IMR-90 (cell line): ENCODE measurements around the gene BCAS3. TPM values are rescaled to one million over a fixed set of nuclear protein-coding genes. Genes with fewer than 3 reads are reported as not detected.

Source experiments
- ATAC-seq: fragments of 200-7000 bp; cut with Tn5 transposase; 2 replicates; pipeline ENCODE4 v1.9.1; 2020; ENCODE audit warnings: low read depth, mild to moderate bottlenecking, moderate library complexity
- BruUV-seq: library from RNA; stranded (reverse); fragments of 400-500 nt; replicated peaks from 2 replicates; lab custom pipeline; 2021; lab: Mats Ljungman, UMichigan
- CTCF ChIA-PET: fragments of 300-600 bp; formaldehyde crosslinking; extraction: SDS; loops from one replicate; lab custom pipeline; 2021; ENCODE audit warnings: antibody characterized with exemption; lab: Yijun Ruan, JAX
- POLR2A ChIA-PET: fragments of 300-600 bp; sonication (Branson Sonifier 250); formaldehyde crosslinking; loops from one replicate; lab custom pipeline; 2022; ENCODE audit warnings: antibody characterized with exemption; ENCODE audit not compliant: unreplicated experiment; lab: Charles Lee
- DNase-seq: peaks from one replicate; pipeline ENCODE4 v3.0.0; 2013
- H2AFZ ChIP-seq: replicated peaks from 2 replicates; pipeline ENCODE3; 2013; ENCODE audit warnings: low read length, mild to moderate bottlenecking; ENCODE audit not compliant: poor library complexity
- H2AK5ac ChIP-seq: 2 replicates; pipeline ENCODE4 v1.6.1; 2013; ENCODE audit warnings: low read depth, low read length, inconsistent platforms
- H2AK9ac ChIP-seq: replicated peaks from 2 replicates; pipeline ENCODE3; 2013; ENCODE audit warnings: mild to moderate bottlenecking, low read depth, low read length, moderate library complexity; ENCODE audit not compliant: poor library complexity
- H2BK120ac ChIP-seq: 2 replicates; pipeline ENCODE4 v1.6.1; 2013; ENCODE audit warnings: low read depth, low read length, inconsistent platforms
- H2BK15ac ChIP-seq: 3 replicates; pipeline ENCODE4 v1.6.1; 2013; ENCODE audit warnings: low read depth, low read length, inconsistent platforms
- H2BK20ac ChIP-seq: 2 replicates; pipeline ENCODE4 v1.6.1; 2013; ENCODE audit warnings: low read depth, mild to moderate bottlenecking, inconsistent platforms, low read length, moderate library complexity
- H2BK5ac ChIP-seq: 2 replicates; pipeline ENCODE4 v1.6.1; 2013; ENCODE audit warnings: mild to moderate bottlenecking, low read depth, low read length, inconsistent platforms; ENCODE audit not compliant: poor library complexity, severe bottlenecking
- H3K14ac ChIP-seq: replicated peaks from 2 replicates; pipeline ENCODE4 v1.6.1; 2013; ENCODE audit warnings: low read depth, low read length, inconsistent platforms
- H3K18ac ChIP-seq: 2 replicates; pipeline ENCODE4 v1.6.1; 2013; ENCODE audit warnings: low read depth, low read length, control low read depth
- H3K23ac ChIP-seq: 2 replicates; pipeline ENCODE4 v1.6.1; 2013; ENCODE audit warnings: low read depth, low read length, inconsistent platforms
- H3K27ac ChIP-seq: 2 replicates; pipeline ENCODE4 v1.5.1; 2013; ENCODE audit warnings: mild to moderate bottlenecking, control low read depth, low read length; ENCODE audit not compliant: insufficient read depth
- H3K27me3 ChIP-seq: 2 replicates; pipeline ENCODE4 v1.6.1; 2013; ENCODE audit warnings: low read length; ENCODE audit not compliant: control insufficient read depth, insufficient read depth
- H3K36me3 ChIP-seq: 2 replicates; pipeline ENCODE4 v1.6.1; 2013; ENCODE audit warnings: low read length, mixed read lengths; ENCODE audit not compliant: control insufficient read depth, insufficient read depth
- H3K4ac ChIP-seq: 2 replicates; pipeline ENCODE4 v1.6.1; 2013; ENCODE audit warnings: low read depth, low read length, inconsistent platforms
- H3K4me1 ChIP-seq: 2 replicates; pipeline ENCODE4 v1.6.1; 2013; ENCODE audit warnings: low read length, mixed read lengths; ENCODE audit not compliant: control insufficient read depth, insufficient read depth
- H3K4me2 ChIP-seq: 2 replicates; pipeline ENCODE4 v1.6.1; 2013; ENCODE audit warnings: low read depth, mild to moderate bottlenecking, control low read depth, low read length, moderate library complexity
- H3K4me3 ChIP-seq: 2 replicates; pipeline ENCODE4 v1.5.1; 2013; ENCODE audit warnings: low read depth, mild to moderate bottlenecking, control low read depth, low read length, moderate library complexity; ENCODE audit not compliant: insufficient read depth
- H3K56ac ChIP-seq: 2 replicates; pipeline ENCODE4 v1.6.1; 2013; ENCODE audit warnings: low read length, inconsistent platforms; ENCODE audit not compliant: insufficient read depth; ENCODE audit errors: extremely low read depth
- H3K79me1 ChIP-seq, 2 experiments: 2 replicates each; pipeline ENCODE4 v1.6.1; 2013; ENCODE audit warnings: low read length in 2 of 2, inconsistent platforms in 1 of 2, low read depth in 1 of 2
- H3K9ac ChIP-seq: 2 replicates; pipeline ENCODE4 v1.6.1; 2013; ENCODE audit warnings: low read depth, low read length, control low read depth
- H3K9me1 ChIP-seq: 2 replicates; pipeline ENCODE4 v1.6.1; 2013; ENCODE audit warnings: low read length, inconsistent platforms; ENCODE audit not compliant: insufficient read depth
- H3K9me3 ChIP-seq: 2 replicates; pipeline ENCODE4 v1.6.1; 2013; ENCODE audit warnings: low read length; ENCODE audit not compliant: control insufficient read depth, insufficient read depth
- H4K20me1 ChIP-seq: 2 replicates; pipeline ENCODE4 v1.6.1; 2013; ENCODE audit warnings: low read length, inconsistent platforms; ENCODE audit not compliant: insufficient read depth
- H4K5ac ChIP-seq: 2 replicates; pipeline ENCODE4 v1.6.1; 2013; ENCODE audit warnings: mild to moderate bottlenecking, low read depth, low read length, control low read depth
- H4K8ac ChIP-seq, 2 experiments: 2 replicates each; pipeline ENCODE4 v1.6.1; 2013; ENCODE audit warnings: low read depth in 2 of 2, low read length in 2 of 2, control low read depth in 1 of 2, inconsistent platforms in 1 of 2
- H4K91ac ChIP-seq: 2 replicates; pipeline ENCODE4 v1.6.1; 2013; ENCODE audit warnings: low read depth, low read length, inconsistent platforms; ENCODE audit not compliant: insufficient read depth
- CEBPB ChIP-seq: IDR thresholded peaks from 2 replicates; pipeline ENCODE4 v1.6.1; 2012; ENCODE audit warnings: low read depth, low read length, improper control_type of control experiment
- NFE2L2 ChIP-seq: fragments of 150-350 bp; IDR thresholded peaks from 2 replicates; pipeline ENCODE4 v1.6.1; 2016; ENCODE audit warnings: low read depth, mild to moderate bottlenecking, low read length
- SMC3 ChIP-seq: fragments of 150-350 bp; IDR thresholded peaks from 2 replicates; pipeline ENCODE4 v1.6.1; 2016; ENCODE audit warnings: low read depth, mild to moderate bottlenecking, antibody characterized with exemption, low read length, moderate library complexity
- WGBS, 2 experiments: methylation state at CpG; one replicate each; pipeline versions ENCODE4 v1.1.5 to v1.1.7; 2013; ENCODE audit warnings: missing lambda C conversion rate in 2 of 2; ENCODE audit not compliant: insufficient read length in 1 of 2; ENCODE audit errors: extremely low coverage in 2 of 2; 5-methylcytosine and 5-hydroxymethylcytosine counted together
- dilution Hi-C: fragments of 300-500 bp; cut with HindIII; formaldehyde crosslinking; loops from one replicate; pipeline ENCODE4 v1.14.3; 2018; ENCODE audit warnings: low sequenced_read_pairs; ENCODE audit not compliant: unreplicated experiment
- in situ Hi-C: fragments of 300-500 bp; cut with MboI; formaldehyde crosslinking; loops from 3 replicates; pipeline ENCODE4 v1.14.3; 2019; ENCODE audit warnings: low sequenced_read_pairs, inconsistent platforms, mixed read lengths
- intact Hi-C: fragments of 100-400 bp; cut with micrococcal nuclease; formaldehyde crosslinking; loops from 2 replicates; pipeline ENCODE4 v1.10.0; 2022
- polyA plus RNA-seq, 3 experiments: library from polyadenylated mRNA; depleted of rRNA; stranded (reverse); fragments of >200 nt; gene quantifications; 2 replicates each; pipeline ENCODE4 v1.2.3, GENCODE V29; 2012; ENCODE audit warnings: low replicate concordance in 1 of 3
- total RNA-seq: library from RNA; depleted of rRNA; stranded (reverse); fragments of >200 nt; gene quantifications from 2 replicates; pipeline ENCODE4 v1.2.3, GENCODE V29; 2012

Gene BCAS3
- total and polyA plus RNA-seq, 2 of the 4 experiments (the other 2 are of a cell fraction) = 6.3 to 27.1 TPM

GRCh38 chr17:61413661-61414126 is 736.0 kb downstream of the BCAS3 start (continued):
- no peak for TF ChIP-seq SMC3

GRCh38 chr17:61414141-61414935 is 736.7 kb downstream of the BCAS3 start:
- H3K4ac ChIP-seq = peak overlapping the region; percentile 1; the same call in 1 of the 2 replicates
- peak overlapping the region; percentile 6; the same call in 1 of the 2 replicates for H4K91ac ChIP-seq
- H3K9me1 ChIP-seq = no peaks in the 10 kb centered on the region; the same call in 1 of the 2 replicates
- H3K36me3 ChIP-seq = peaks cover under 1% of the 10 kb centered on the region; the same call in 1 of the 2 replicates
- peaks cover 9 to 46% of the 10 kb centered on the region in 2 experiments; a peak in 3 of 4 replicates for H3K79me1 ChIP-seq
- POLR2A ChIA-PET = interaction anchor here (0.6 kb wide), 1 partner anchor 166 kb away, joined by 14 read pairs; no protein-coding TSS in a partner anchor
- BruUV-seq = no TSS peak
- TF ChIP-seq NFE2L2 (no peak), CEBPB (0 out of 2 replicates have a peak, but pooled peaks have one; percentile 43)
- H4K5ac ChIP-seq = no peak overlapping the region
- no peak overlapping the region for H3K9ac ChIP-seq
- intact Hi-C loops (loop anchor here (5.0 kb wide), 1 partner anchor 653 kb away; the partner anchor contains the start of gene MED13), dilution Hi-C loops (no loop called here), in situ Hi-C loops (no loop called here)
- H4K20me1 ChIP-seq = peaks cover 9% of the 10 kb centered on the region; the same call in 1 of the 2 replicates
- CTCF ChIA-PET = interaction anchor here (0.7 to 1.7 kb wide), 2 partner anchors 136 to 160 kb away, joined by 3 to 4 read pairs; no protein-coding TSS in a partner anchor
- no peak overlapping the region for H2BK20ac ChIP-seq
- no peak overlapping the region for H3K27ac ChIP-seq
- no peak overlapping the region for H3K18ac ChIP-seq
- H2AFZ ChIP-seq = peak overlapping the region; percentile 54
- H4K8ac ChIP-seq = peak overlapping the region in 1 of 2 experiments; percentile 46; a peak in 1 of 4 replicates
- H3K56ac ChIP-seq = no peak overlapping the region
- H3K4me2 ChIP-seq = peak overlapping the region; percentile 30; the same call in 1 of the 2 replicates
- no peaks in the 10 kb centered on the region for H3K27me3 ChIP-seq
- H3K14ac ChIP-seq = no peak overlapping the region
- H3K4me1 ChIP-seq = peaks cover 26% of the 10 kb centered on the region
- ATAC-seq (no peak), DNase-seq (no peak)
- peak overlapping the region; percentile 43; the same call in 1 of the 2 replicates for H2AK5ac ChIP-seq
- peak overlapping the region; percentile 3 for H2AK9ac ChIP-seq
- H2BK15ac ChIP-seq = no peak overlapping the region
- no peak overlapping the region for H3K4me3 ChIP-seq
- no peak overlapping the region for H2BK5ac ChIP-seq
- 0 out of 2 replicates have a peak overlapping the region, but pooled peaks have one; percentile 11 for H3K23ac ChIP-seq
- no peaks in the 10 kb centered on the region for H3K9me3 ChIP-seq
- 39% methylated on average over 6 of the region's 16 CpGs; no CpG with 5 or more reads in 1 of the 2 experiments for WGBS, 2 experiments
- H2BK120ac ChIP-seq = 0 out of 2 replicates have a peak overlapping the region, but pooled peaks have one; percentile 20
